Measurements from ENCODE around the gene MARCHF6.
"Not testable (repeated sequence)": the region's sequence is repeated elsewhere in the genome, so short reads cannot be mapped to it uniquely, and the experiment has no call there.

Gene MARCHF6

DNA sequence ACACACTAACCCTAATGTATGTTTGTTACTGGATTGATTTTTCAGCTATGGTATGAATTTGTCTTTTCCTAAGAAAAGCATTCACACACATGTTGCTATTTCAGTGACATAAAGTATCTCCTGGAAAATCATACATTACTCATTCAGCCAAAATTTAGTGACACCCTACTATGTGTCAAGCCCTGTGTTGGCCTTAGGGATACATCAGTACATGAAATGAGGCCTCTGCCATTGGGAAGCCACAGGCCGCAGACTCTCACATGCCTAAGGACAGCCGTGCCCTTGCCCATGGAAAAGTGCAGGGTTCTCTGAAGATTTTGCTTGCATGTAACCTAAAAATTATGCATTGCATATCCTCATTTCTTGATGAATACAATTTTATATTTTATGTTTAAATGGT is 5.2 kb upstream of the MARCHF6 start:
- no peak for DNase-seq (ENCODE audit: low read depth in 3 of 3, low spot score in 1 of 3)

DNA sequence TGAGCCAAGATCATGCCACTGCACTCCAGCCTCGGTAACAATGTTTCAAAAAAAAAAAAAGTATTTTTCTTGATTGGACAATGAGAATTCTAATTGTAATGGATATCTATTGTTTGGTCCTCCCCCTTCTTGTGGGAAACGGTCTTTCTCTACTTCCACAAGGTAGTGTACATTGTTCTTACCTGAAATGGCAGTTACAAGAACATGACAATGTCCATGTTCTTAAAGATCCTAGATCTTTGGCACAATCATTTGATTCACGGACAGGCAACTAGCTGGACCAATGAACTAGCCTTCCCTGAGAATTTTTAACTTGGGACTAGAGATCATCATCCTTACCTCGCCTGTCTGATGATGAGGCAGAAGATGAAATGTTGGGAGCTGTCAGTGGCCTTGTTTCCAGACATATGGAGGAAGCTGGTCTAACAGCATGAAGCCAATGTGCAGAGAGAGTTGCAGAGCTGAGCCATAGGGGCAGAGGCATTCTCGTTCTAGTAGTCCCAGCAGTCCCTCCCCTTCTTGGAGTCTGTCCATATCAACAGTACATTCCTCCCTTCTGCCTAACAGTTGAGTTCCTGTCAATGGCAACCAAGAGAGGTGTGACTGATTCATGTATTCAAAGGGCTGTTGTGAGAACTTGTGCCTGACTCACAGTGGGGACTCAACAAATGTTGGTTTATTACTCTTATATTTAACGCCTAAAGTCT is 2.1 kb upstream of the MARCHF6 start:
- no peak for DNase-seq (ENCODE audit: low read depth in 3 of 3, low spot score in 1 of 3)

GRCh38 chr5:10351919-10352318 is 1.6 kb upstream of the MARCHF6 start:
- no peak for DNase-seq (ENCODE audit: low read depth in 3 of 3, low spot score in 1 of 3)

DNA sequence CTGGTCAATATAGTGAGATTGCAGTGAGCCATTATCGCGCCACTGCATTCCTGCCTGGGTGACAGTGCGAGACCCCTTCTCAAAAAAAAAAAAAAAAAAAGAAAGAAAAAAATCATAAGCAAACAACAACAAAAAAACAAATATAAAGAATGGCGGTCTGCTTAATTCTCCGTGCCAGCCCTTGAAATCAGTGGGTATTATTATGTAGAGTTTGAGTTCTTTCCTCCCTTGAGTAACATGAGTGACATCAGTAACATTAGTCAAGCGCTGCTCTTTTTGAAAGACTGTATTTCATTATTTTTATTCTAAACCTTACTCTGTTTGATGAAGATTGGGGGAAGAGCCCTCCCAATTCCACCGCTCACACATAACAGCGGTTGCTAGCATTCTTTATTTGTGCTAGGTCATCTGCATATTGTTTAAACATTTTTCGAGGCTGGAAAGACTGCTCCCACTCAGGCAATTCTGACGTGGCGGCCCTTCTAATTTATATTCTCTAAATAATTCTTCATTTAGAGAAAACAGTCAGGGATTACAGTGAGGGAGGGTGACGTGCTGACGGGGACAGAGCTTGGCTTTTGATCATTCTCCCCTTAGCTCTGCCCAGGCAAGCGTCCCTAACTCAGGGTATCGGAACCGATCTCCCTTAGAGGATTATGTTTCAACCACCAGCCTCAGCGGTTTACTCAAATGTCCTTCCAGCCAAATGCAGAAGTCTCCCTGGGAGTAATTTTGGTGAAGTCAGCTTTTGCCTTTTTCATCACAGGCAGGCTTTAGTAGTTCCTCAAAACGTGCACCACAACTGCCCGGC is 860 bp upstream of the MARCHF6 start:
- no peak for DNase-seq (ENCODE audit: low read depth in 3 of 3, low spot score in 1 of 3)

DNA sequence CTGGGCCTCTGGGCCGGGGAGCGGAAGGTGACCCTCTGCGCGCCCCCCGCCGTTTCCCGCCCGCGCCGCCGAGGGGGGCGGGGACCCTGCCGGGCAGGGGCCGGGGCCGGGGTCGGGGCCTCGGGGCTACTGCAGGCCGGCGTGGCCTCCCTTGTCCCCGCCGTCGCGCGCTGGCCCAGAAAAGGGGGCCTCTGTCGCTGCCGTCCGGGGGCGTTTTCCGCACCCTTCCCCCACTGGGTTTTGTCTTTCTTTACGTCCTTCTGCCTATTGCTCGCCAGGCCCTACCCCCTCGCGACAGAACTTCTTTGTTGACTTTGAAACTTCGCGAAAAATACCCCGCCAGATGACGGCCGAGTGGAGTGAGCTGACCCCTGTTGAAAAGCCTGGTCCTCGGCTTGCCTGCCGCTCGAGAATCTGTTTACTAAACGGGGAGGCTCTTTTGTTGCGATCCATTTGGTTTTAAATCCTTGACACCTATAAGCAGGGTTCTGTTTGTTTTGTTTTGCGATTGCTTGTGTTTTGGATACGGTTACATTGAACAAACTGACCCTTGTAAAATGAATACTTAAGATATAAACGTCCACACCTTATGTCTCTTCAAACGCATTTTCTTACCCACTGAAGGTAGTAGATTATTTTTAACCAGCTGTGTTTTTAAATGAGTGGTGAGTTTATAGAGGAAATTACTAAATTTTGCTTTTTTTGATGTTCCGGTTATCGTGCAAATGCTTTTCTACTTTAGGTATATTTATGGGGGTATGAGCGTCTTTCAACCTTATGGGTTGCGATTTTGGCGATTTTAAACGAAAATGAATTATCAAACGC is 765 bp downstream of the MARCHF6 start:
- DNase-seq (ENCODE audit: low read depth in 3 of 3, low spot score in 1 of 3) = peak in 2 of 3 donors; percentile 11 to 31

- no peak for DNase-seq (ENCODE audit: low read depth in 3 of 3, low spot score in 1 of 3)
Observed at GRCh38 chr5:10355071-10355889, 1.8 kb downstream of the MARCHF6 start.

DNA sequence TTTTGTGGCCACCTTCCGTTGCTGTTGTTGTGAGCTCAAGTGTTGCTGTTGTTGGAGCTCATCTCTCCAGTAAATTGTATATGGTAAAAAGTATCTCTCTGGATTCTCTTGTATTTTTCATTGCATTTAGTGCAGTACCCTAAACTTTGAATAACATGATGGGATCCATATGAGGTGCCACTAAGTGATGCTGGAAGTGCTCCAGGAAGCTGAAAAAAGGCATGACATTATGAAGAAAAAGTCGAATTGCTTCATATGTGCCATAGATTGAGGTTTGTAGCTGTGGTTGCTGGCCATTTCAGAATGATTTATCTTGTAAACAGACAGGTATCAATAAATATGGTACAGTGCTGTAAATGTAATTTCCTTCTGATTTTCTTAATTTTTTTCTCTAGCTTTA is 5.5 kb downstream of the MARCHF6 start:
- no peak for DNase-seq (ENCODE audit: low read depth in 3 of 3, low spot score in 1 of 3)

DNA sequence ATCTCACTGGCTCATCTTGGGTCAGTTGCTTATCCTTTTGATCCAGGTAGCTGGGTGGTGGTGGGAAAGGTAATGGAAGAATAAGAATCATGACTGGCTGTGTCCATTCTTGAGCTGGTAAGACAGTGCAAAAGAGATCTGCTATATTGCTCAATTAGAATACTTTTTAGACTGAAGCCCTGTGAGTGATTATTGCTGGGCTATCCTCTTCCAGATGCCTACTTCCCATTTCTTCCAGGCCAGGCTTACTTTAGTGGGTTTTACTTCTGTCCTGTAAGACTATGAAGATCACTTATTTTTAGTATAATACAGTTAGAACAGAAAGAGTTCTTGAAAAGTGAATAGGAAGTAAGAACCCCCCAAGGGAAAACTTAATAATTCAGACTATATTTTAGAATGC is 7.2 kb downstream of the MARCHF6 start:
- no peak for DNase-seq (ENCODE audit: low read depth in 3 of 3, low spot score in 1 of 3)

DNA sequence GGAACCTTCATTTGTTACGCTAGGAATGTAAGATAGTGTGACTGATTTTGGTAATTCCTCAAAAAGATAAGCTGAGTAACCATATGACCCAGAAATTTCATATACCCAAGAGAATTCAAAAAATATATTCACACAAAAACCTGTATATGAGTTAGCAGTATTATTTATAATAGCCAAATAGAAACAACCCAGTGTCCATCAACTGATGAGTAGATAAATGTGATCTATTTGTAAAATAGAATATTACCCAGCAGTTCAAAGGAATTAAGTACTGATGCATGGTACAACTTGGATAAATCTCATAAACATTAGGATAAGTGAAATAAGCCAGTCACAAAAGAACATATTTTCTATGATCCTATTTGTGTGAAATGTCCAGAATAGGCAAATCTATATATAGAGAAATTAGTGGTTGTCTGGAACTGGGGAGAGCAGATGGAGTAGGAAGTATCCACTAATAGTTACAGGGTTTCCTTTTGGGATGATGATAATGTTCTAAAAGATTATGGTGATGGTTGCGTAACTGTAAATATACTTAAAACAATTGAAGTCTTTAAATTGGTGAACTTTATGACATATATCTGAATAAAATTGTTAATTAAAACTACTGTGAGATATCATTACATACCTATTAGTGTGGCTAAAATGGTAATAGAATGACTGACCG is 10.2 kb downstream of the MARCHF6 start:
- DNase-seq (ENCODE audit: low read depth in 3 of 3, low spot score in 1 of 3) = no peak

- no peak for DNase-seq (ENCODE audit: low read depth in 3 of 3, low spot score in 1 of 3)
Observed at GRCh38 chr5:10364186-10364689, 10.7 kb downstream of the MARCHF6 start.

GRCh38 chr5:10365782-10366181 is 12.3 kb downstream of the MARCHF6 start:
- DNase-seq (ENCODE audit: low read depth in 3 of 3, low spot score in 1 of 3) = no peak

GRCh38 chr5:10366310-10367272 is 13.1 kb downstream of the MARCHF6 start:
- DNase-seq (ENCODE audit: low read depth in 3 of 3, low spot score in 1 of 3) = no peak

DNA sequence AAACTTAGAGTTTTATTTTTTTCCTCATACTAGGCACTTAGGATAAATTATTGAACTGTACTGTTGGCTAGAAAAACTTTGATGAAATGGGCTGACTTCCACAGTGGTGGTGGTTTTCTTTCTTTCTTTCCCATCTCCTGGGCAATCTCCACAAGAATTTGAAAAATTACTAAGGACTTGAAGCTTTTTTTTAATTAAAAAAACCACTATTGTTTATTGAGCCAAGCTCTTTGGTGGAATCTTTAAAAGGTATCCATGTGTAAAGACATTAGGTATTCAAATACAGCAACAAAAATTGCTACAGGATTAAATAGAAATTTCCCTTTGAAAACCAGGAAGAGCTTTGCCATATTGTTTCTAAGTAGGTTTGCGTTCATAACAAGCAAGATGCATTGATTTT is 14.1 kb downstream of the MARCHF6 start:
- no peak for DNase-seq (ENCODE audit: low read depth in 3 of 3, low spot score in 1 of 3)

- no peak for DNase-seq (ENCODE audit: low read depth in 3 of 3, low spot score in 1 of 3)
Observed at GRCh38 chr5:10370931-10371330, 17.4 kb downstream of the MARCHF6 start.

DNA sequence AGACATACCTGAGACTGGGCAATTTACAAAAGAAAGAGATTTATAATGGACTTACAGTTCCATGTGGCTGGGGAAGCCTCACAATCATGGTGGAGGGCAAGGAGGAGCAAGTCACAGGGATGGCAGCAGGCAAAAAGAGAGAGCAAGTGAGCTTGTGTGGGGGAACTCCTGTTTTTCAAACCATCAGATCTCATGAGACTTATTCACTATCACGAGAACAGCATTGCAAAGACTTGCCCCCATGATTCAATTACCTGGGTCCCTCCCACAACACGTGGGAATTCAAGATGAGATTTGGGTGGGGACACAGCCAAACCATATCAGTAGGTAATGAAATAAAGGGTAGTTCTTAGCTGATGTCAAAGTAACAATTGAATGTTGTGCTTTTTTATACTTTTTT is 17.9 kb downstream of the MARCHF6 start:
- DNase-seq (ENCODE audit: low read depth in 3 of 3, low spot score in 1 of 3) = not testable (repeated sequence)

GRCh38 chr5:10372726-10373709 is 19.5 kb downstream of the MARCHF6 start:
- no peak for DNase-seq (ENCODE audit: low read depth in 3 of 3, low spot score in 1 of 3)

- no peak for DNase-seq (ENCODE audit: low read depth in 3 of 3, low spot score in 1 of 3)
Observed at GRCh38 chr5:10374046-10375022, 20.8 kb downstream of the MARCHF6 start.
